ENCODE measurements around the gene TENM4.

TENM4 gene

GRCh38 chr11:79198898-79199250 is 242.0 kb downstream of the TENM4 start:
- no peaks in the 10 kb centered on the region for H3K36me3 ChIP-seq (ENCODE audit: control insufficient read depth in 2 of 2, insufficient read depth in 1 of 2, low read length in 2 of 2)
- CTCF ChIA-PET: no interaction called here
- POLR2A ChIA-PET: no interaction called here

GRCh38 chr11:79198203-79198897 is 242.5 kb downstream of the TENM4 start:
- no peaks in the 10 kb centered on the region for H3K36me3 ChIP-seq (ENCODE audit: control insufficient read depth in 2 of 2, insufficient read depth in 1 of 2, low read length in 2 of 2)
- ChIA-PET POLR2A (no interaction called here), CTCF (no interaction called here)
- H3K4me1 ChIP-seq (ENCODE audit: control insufficient read depth, insufficient read depth, low read length): no peaks in the 10 kb centered on the region
- H3K4me3 ChIP-seq (ENCODE audit: low read depth, low read length): no peak overlapping the region
- no peak overlapping the region for H3K27ac ChIP-seq (ENCODE audit: extremely low read depth, low read depth, low read length)
- no peaks in the 10 kb centered on the region for H3K9me3 ChIP-seq (ENCODE audit: control insufficient read depth, insufficient read depth, low read depth, low read length)
- TF ChIP-seq ZNF433 (tag by site-specific recombination; IDR thresholded peaks at IDR 0.05; ENCODE audit: low read depth) (no peak), ZNF184 (tag by site-specific recombination; IDR thresholded peaks at IDR 0.05) (no peak), ZNF514 (tag by site-specific recombination; IDR thresholded peaks at IDR 0.05) (no peak), YY2 (tag by site-specific recombination; IDR thresholded peaks at IDR 0.05) (no peak), ZNF580 (tag by site-specific recombination; IDR thresholded peaks at IDR 0.05) (no peak), ZBTB10 (tag by site-specific recombination; IDR thresholded peaks at IDR 0.05) (no peak), KLF9 (tag by site-specific recombination; IDR thresholded peaks at IDR 0.05; ENCODE audit: low read depth) (no peak), KLF16 (tag by site-specific recombination; IDR thresholded peaks at IDR 0.05) (no peak), ZNF24 (tag by site-specific recombination; IDR thresholded peaks at IDR 0.05) (no peak), ZNF362 (tag by site-specific recombination; IDR thresholded peaks at IDR 0.05) (no peak), ZBTB20 (tag by site-specific recombination; IDR thresholded peaks at IDR 0.05) (no peak), ZNF560 (tag by site-specific recombination; IDR thresholded peaks at IDR 0.05; ENCODE audit: borderline replicate concordance) (no peak), ZNF18 (tag by site-specific recombination; IDR thresholded peaks at IDR 0.05) (no peak), MZF1 (tag by site-specific recombination; IDR thresholded peaks at IDR 0.05; ENCODE audit: borderline replicate concordance) (no peak), ZNF26 (tag by site-specific recombination; IDR thresholded peaks at IDR 0.05) (no peak), ZNF114 (tag by site-specific recombination; IDR thresholded peaks at IDR 0.05) (no peak), EGR2 (tag by site-specific recombination; IDR thresholded peaks at IDR 0.05; ENCODE audit: low read depth) (no peak), ZNF544 (tag by site-specific recombination; IDR thresholded peaks at IDR 0.05) (no peak)

More at GRCh38 chr11:79198898-79199250, 242.0 kb downstream of the TENM4 start:
- no peak overlapping the region for H3K27ac ChIP-seq (ENCODE audit: extremely low read depth, low read depth, low read length)
- TF ChIP-seq MZF1 (tag by site-specific recombination; IDR thresholded peaks at IDR 0.05; ENCODE audit: borderline replicate concordance): no peak
- TF ChIP-seq ZNF423 (tag by site-specific recombination; IDR thresholded peaks at IDR 0.05): no peak
- no peak for TF ChIP-seq SCRT2 (tag by site-specific recombination; IDR thresholded peaks at IDR 0.05)
- no peak for TF ChIP-seq OVOL3 (tag by site-specific recombination; IDR thresholded peaks at IDR 0.05)
- TF ChIP-seq ZNF513 (tag by site-specific recombination; IDR thresholded peaks at IDR 0.05): no peak
- no peak for TF ChIP-seq ZNF654 (tag by site-specific recombination; IDR thresholded peaks at IDR 0.05; ENCODE audit: low read depth)
- TF ChIP-seq ZNF560 (tag by site-specific recombination; IDR thresholded peaks at IDR 0.05; ENCODE audit: borderline replicate concordance): no peak
- H3K4me3 ChIP-seq (ENCODE audit: low read depth, low read length): no peak overlapping the region
- H3K4me1 ChIP-seq (ENCODE audit: control insufficient read depth, insufficient read depth, low read length): no peaks in the 10 kb centered on the region
- H3K9me3 ChIP-seq (ENCODE audit: control insufficient read depth, insufficient read depth, low read depth, low read length): no peaks in the 10 kb centered on the region
